T-helper 2 cell treated with Interferon-gamma antibody and Interleukin-4, amounts not matched to agents 100 ng/mL and 5 ng/mL, for 36 hours (primary cell): ENCODE results near the gene CXCL16. TPM values are rescaled to one million over a fixed set of nuclear protein-coding genes. Genes with fewer than 3 reads are reported as not detected.
"Not testable (repeated sequence)": the region's sequence is repeated elsewhere in the genome, so short reads cannot be mapped to it uniquely, and the experiment has no call there.

Experiments
- intact Hi-C: fragments of 100-400 bp; cut with micrococcal nuclease; formaldehyde crosslinking; loops from one replicate; pipeline ENCODE4 v1.15.1; 2023
- total RNA-seq: library from RNA; stranded (reverse); gene quantifications from 2 replicates; pipeline ENCODE4 v1.2.3, GENCODE V29; 2022

Gene CXCL16
- total RNA-seq, 1 donor from 2014 or later: 0.75 TPM

DNA sequence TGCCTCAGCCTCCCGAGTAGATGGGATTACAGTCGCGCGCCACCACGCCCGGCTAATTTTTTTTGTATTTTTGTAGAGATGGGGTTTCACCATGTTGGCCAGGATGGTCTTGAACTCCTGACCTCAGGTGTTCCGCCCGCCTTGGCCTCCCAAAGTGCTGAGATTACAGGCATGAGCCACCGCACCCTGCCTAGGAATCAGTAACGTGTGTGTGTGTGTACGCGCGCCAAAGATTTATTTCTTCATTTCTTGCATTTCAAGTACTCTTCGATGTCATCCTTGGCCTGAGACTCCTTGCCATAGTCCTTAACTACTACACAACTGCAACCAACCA lies 35.2 kb downstream of the CXCL16 start:
- intact Hi-C loops: loop anchor here (1.0 kb wide), 1 partner anchor 236 kb away; the partner anchor contains the start of genes RNF167 and SLC25A11

DNA sequence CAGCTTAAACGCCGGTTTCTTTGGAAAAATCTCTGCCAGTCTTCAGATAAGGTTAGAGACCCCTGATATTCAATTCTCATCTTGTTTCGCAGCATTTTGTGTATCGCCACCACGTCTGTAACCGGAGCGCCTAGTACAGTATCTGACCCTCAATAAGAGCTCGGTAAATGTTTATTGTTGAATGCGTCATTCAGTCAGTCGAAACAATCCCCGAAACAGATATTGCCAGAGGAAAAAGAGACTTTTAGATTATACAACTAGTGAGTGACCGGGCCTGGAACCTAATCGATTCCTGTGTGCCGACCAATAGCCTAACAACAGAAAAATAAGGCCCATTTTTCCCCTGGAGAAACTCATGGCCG lies 36.4 kb downstream of the CXCL16 start:
- intact Hi-C loops: no loop called here

DNA sequence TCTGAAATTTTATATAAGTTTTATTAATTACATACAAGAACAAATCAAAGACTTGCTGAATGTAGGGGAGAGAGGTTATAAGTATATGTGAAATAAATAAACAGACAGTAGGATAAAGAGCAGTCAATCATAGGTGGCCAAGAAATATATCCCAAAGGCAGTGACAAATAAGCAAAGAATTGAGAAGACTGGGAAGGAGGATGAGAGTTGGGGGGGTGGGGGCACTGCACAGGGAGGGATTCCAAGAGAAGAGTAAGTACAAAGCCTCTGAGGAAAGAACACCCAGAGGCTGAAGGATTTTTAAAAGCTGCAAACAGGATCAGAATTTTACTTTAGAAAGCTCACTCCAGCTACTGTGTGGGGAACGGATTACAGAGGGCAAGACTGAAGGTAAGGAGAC lies 38.6 kb downstream of the CXCL16 start:
- intact Hi-C loops: no loop called here

DNA sequence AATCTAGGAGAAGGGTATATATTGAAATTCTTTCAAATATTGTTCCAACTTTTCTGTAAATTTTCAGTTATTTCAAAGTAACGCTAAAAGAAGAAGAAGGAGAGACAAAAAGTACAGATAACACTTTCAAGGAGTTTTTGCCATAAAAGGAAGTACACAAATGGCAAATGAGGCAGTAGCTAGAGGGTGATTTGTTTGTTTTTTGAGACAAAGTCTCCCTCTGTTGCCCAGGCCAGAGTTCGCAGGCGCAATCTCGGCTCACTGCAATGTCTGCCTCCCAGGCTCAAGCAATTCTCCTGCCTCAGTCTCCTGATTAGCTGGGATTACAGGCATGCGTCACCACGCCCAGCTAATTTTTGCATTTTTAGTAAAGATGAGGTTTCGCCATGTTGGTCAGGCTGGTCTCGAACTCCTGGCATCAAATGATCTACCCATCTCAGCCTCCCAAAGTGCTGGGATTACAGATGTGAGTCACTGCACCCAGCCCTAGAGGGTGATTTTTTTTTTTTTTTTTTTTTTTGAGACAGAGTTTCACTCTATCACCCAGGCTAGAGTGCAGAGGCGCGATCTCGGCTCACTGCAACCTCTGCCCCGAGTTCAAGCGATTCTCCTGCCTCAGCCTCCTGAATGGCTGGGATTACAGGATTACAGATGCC lies 40.2 kb downstream of the CXCL16 start:
- intact Hi-C loops: not testable (repeated sequence)

DNA sequence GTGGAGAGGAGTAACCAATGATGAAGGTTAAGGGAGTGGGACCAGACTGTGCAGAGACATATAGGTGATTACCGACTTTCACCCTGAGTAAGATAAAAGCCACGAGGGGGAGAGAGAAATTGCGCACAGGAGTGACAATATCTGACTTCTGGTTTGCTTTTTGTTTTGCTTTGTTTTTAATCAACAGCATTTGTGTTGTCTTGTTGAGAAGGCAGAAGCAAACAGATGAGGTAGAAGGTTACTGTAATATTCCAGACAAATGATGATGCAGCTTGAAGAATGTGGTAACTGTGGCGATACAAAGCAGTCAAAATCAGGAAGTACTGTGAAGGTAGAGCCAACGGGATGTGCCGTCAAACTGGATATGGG lies 43.3 kb downstream of the CXCL16 start:
- intact Hi-C loops: no loop called here

DNA sequence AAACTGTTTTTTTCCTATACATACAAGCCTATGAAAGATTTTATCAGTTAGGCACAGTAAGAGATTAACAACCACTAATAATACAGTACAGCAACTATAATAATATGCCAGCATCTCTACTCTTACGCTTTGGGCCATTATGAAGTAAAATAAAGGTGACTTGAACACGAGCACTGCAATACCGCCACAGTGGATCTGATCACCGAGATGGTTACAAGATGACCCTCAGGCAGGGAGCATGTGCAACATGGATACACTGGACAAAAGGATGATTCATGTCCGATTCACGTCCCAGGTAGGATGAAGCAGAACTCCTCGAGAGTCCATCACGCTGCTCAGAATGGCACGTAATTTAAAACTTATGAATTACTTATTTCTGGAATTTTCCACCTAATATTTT lies 46.3 kb downstream of the CXCL16 start:
- intact Hi-C loops: no loop called here

DNA sequence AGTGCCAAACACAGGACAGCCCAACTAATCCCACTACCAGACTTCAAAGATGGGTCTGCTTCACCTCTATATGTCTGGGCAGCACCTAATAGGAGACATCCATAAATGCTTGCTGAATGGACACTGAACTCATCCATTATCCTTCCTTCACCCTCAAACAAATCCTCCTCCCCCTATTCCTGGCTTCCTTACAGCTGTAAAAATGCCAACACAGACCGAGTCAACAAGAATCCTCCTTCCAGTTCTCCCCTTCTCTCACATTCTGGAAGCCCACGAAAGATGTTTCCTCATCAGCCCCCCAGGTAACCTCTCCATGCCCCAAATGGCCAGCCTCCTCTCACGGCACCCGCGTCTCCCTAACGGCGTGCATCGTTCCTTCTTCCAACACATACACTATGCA lies 48.0 kb downstream of the CXCL16 start:
- intact Hi-C loops: no loop called here

DNA sequence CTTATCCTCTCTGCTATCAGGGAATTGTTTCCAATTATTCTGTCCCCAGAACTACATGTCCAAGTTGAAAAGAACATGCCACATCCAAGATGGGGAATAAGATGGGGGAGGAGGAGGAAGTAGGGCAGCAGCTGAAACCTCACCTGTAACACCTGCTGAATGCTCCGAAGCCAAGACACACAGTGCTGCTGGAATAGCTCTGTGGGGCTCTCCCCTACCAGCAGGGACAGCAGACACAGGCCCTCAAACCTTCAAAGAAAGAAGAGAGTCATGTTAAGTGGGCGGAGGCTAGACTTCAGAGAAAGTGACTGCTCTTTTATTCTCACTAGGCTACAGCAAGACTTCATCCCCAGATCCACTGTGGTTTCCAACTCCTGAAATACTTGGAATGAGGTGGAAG lies 49.0 kb downstream of the CXCL16 start:
- intact Hi-C loops: no loop called here

DNA sequence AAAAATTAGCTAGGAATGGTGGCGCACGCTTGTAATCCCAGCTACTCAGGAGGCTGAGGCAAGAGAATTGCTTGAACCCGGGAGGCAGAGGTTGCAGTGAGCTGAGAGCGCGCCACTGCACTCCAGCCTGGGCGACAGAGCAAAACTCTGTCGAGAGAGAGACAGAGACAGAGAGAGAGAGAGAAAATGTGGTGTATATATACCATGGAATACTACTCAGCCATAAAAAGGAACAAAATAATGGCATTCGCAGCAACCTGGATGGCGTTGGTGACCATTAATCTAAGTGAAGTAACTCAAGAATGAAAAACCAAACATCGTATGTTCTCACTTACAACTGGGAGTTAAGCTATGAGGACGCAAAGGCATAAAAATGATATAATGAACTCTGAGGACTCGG lies 49.9 kb downstream of the CXCL16 start:
- intact Hi-C loops: not testable (repeated sequence)

DNA sequence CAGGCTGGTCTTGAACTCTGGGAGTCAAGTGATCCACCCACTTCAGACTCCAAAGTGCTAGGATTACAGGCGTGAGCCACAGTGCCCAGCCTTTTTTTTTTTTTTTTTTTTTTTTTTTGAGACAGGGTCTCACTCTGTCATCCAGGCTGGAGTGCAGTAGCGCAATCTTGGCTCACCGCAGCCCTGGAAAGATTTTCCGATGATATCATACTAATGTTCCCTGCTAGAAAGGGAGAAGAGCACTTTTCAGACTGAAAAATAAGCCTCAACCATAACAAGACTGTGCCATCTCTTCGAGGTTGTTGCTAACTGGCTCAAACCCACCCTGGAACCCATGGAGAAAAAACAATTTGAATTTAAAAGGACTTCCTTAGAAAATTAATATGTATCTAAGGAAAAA lies 56.0 kb downstream of the CXCL16 start:
- intact Hi-C loops: not testable (repeated sequence)

Other genes with a start within 250 kb of the CXCL16 start
- gene SPNS2, start 241.0 kb downstream of the CXCL16 start, total RNA-seq: 0.36 and 0.64 TPM in 2 replicates
- gene MYBBP1A, start 184.5 kb downstream of the CXCL16 start, total RNA-seq: 87.6 and 88.7 TPM in 2 replicates
- gene GGT6, start 179.4 kb downstream of the CXCL16 start, total RNA-seq: 0.07 TPM in 1 of 2 replicates, not detected in the other
- not detected in 2 replicates for gene SMTNL2, start 155.4 kb downstream of the CXCL16 start, total RNA-seq
- gene ALOX15, start 98.2 kb downstream of the CXCL16 start, total RNA-seq: not detected in 2 replicates
- gene PELP1, start 35.8 kb downstream of the CXCL16 start, total RNA-seq: 77.1 and 81.3 TPM in 2 replicates
- 344 and 354 TPM in 2 replicates for gene ARRB2, start 29.3 kb downstream of the CXCL16 start, total RNA-seq
- 21.6 and 23.4 TPM in 2 replicates for gene MED11, start 8.5 kb downstream of the CXCL16 start, total RNA-seq
- 0.09 TPM in 1 of 2 replicates, not detected in the other for gene ZMYND15, start 95 bp downstream of the CXCL16 start, total RNA-seq
- not detected in 2 replicates for gene TM4SF5, start 32.0 kb upstream of the CXCL16 start, total RNA-seq
- gene VMO1, start 46.4 kb upstream of the CXCL16 start, total RNA-seq: 0.27 and 0.41 TPM in 2 replicates
- not detected in 2 replicates for gene GLTPD2, start 49.0 kb upstream of the CXCL16 start, total RNA-seq
- 153 and 157 TPM in 2 replicates for gene PSMB6, start 56.2 kb upstream of the CXCL16 start, total RNA-seq
- 14.0 and 15.8 TPM in 2 replicates for gene PLD2, start 67.2 kb upstream of the CXCL16 start, total RNA-seq
- 88.2 and 91.5 TPM in 2 replicates for gene MINK1, start 93.4 kb upstream of the CXCL16 start, total RNA-seq
- gene C17orf107, start 159.6 kb upstream of the CXCL16 start, total RNA-seq: 0.20 and 0.27 TPM in 2 replicates
- 0.25 and 0.73 TPM in 2 replicates for gene CHRNE, start 163.2 kb upstream of the CXCL16 start, total RNA-seq
- not detected in 2 replicates for gene GP1BA, start 192.3 kb upstream of the CXCL16 start, total RNA-seq
- 83.9 and 88.9 TPM in 2 replicates for gene SLC25A11, start 200.1 kb upstream of the CXCL16 start, total RNA-seq
- gene RNF167, start 200.3 kb upstream of the CXCL16 start, total RNA-seq: 227 and 238 TPM in 2 replicates
- gene PFN1, start 208.6 kb upstream of the CXCL16 start, total RNA-seq: 2,499 and 2,527 TPM in 2 replicates
- 52.9 and 53.3 TPM in 2 replicates for gene ENO3, start 211.2 kb upstream of the CXCL16 start, total RNA-seq
- 50.3 and 57.6 TPM in 2 replicates for gene SPAG7, start 227.9 kb upstream of the CXCL16 start, total RNA-seq
- gene CAMTA2, start 247.7 kb upstream of the CXCL16 start, total RNA-seq: 70.7 and 73.7 TPM in 2 replicates